ENCODE results near the gene ERBIN.
"Not testable (repeated sequence)": the region's sequence is repeated elsewhere in the genome, so short reads cannot be mapped to it uniquely, and the experiment has no call there.

The ERBIN gene

DNA sequence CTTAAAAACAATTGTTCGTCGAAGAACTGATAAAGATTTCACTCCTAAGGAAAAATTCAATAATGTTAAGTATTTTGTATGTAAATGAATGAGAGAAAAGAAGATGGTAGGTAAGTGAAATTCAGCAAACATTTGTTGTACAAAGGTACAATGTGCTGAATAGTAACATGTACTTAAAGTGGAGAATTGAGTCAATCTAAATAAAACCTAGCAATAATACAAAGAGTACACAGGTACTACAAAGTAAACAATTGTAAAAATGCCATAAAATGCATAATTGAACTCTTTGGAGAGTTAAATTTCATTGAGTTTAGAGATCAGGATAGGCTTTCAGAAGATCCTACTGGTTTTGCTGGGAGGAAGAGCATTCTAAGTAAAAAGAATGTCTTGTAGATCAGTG lies 82.9 kb downstream of the ERBIN start:
- DNase-seq (ENCODE audit: low spot score): no peak

DNA sequence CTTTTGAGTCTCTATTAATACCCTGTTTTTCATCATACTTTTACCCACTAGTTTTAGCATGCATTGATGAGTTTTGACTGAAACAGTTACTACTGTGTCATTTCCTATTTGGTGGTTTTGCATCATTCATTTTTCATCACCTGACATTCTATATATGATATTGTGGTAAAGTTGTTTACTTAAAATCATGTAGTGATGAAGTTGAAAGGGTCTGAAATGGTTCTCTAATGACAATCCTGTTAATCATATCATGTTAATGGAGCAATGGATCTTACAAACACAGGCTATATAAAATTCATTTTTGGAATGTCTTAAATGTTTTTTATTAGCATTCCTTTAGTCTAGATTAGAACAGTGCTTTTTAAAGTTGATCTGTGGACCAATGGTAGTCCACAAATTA lies 84.1 kb downstream of the ERBIN start:
- DNase-seq (ENCODE audit: low spot score): no peak

GRCh38 chr5:66012271-66012670 lies 85.9 kb downstream of the ERBIN start:
- DNase-seq (ENCODE audit: low spot score): no peak

DNA sequence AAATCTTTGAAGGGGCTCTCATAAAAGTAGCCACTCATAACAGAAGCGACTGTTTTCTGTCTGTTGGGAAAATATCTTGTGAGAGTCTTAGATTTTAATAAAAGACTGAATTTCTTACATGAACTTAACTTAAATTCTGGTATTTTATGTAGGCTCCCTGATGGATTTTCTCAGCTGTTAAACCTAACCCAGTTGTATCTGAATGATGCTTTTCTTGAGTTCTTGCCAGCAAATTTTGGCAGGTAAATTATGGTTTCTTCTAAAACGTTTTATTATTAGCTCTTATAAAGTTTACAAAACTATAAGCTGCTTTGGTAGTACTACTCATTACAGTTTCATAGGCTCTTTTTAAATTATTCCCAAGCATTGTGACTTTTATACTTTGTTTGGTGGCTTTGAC lies 87.0 kb downstream of the ERBIN start:
- DNase-seq (ENCODE audit: low spot score): no peak

DNA sequence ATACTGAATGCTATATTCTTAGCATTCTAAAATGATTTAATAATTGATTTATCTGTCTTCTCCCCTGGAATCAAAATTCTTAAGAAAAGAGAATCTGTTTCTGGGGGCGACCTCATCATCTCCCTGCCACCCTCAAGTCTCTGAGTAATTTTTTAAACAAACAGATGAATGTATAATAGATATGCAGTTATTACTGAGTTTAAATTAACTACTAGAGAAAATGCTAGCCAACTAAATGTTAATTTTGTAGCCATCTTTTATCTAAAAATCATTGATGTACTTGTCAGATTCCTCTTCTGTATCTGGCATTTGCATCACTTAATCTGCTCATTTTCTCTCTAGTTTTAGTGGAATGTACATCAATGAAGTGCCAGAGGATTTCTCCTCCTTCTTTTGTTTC lies 87.5 kb downstream of the ERBIN start:
- DNase-seq (ENCODE audit: low spot score): no peak

GRCh38 chr5:66015196-66015960 lies 89.0 kb downstream of the ERBIN start:
- DNase-seq (ENCODE audit: low spot score): no peak

- no peak for DNase-seq (ENCODE audit: low spot score)
Observed at GRCh38 chr5:66021585-66021984, 95.2 kb downstream of the ERBIN start.

DNA sequence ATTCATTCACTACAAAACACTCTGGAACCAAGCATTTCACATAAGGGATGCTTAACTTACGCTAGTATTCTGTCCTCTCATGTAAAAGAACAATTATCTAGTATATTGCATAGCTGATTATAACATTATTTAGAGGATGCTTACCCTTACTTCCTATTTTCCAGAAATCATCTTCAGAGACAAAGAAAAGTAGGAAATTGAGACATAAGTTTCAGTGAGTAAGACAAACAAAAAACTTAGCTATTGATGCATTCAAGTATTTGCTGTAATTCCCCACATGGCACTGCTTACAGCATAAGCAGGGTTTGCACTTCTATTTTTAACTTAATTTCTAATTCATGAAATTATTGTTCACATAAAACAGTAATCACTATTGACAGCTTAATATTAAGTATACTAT lies 112.9 kb downstream of the ERBIN start:
- DNase-seq (ENCODE audit: low spot score): no peak

DNA sequence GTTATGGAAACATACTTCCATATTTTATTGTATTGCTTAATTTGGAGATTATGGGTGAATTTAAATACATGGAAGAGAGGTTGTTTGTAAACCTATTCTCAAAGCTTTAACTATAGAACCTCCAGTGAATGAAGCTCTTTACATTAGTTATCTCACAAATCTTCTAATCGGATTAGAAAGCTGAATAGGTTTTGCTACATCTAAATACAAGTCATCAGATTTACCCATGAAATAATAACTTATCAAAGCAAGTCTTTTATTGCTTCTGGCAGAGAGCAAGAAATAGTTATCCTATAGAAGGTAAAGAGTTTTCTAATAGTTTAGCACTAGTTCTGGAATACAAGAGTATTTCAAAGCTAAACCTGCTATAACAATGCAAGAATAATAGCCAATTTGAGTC lies 113.3 kb downstream of the ERBIN start:
- no peak for DNase-seq (ENCODE audit: low spot score)

DNA sequence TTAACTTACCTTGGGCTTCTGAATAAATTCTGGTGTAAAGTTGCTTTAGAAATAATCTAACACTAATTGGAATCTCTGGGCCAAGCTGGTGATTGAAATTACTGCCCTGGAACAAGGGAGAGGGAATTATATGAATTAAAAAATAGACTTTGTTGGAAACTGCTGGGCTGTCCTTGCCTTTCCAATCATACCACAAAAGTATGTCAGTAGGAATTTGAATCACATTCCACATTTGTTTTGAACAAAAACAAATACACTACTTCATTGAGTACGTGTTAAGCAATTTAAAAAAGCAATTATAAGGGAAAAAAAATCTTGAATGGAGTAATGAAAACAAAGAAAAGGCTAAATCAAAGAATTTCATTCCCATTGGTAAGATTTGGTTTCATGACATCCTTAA lies 115.3 kb downstream of the ERBIN start:
- no peak for DNase-seq (ENCODE audit: low spot score)

DNA sequence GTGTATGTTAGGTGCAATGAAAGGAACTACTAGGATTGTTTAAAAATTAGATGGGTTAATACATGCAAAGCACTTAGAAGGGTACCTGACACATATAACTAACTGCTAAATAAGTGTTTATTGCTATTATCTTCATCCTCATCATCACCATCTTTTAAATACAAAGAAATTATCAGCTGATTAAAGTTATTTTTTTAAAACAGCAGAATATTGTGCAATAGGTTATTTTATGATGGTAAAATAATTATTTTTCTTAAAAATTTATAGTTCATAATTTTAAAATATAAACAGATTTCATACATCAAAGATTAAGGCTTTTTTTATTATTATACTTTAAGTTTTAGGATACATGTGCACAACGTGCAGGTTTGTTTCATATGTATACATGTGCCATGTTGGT lies 130.9 kb downstream of the ERBIN start:
- DNase-seq (ENCODE audit: low spot score): no peak

- DNase-seq (ENCODE audit: low spot score): not testable (repeated sequence)
Observed at GRCh38 chr5:66061320-66061719, 134.9 kb downstream of the ERBIN start.

- DNase-seq (ENCODE audit: low spot score): not testable (repeated sequence)
Observed at GRCh38 chr5:66063061-66063460, 136.7 kb downstream of the ERBIN start.

- no peak for DNase-seq (ENCODE audit: low spot score)
Observed at GRCh38 chr5:66066826-66067225, 140.5 kb downstream of the ERBIN start.

GRCh38 chr5:66072031-66072430 lies 145.7 kb downstream of the ERBIN start:
- no peak for DNase-seq (ENCODE audit: low spot score)

DNA sequence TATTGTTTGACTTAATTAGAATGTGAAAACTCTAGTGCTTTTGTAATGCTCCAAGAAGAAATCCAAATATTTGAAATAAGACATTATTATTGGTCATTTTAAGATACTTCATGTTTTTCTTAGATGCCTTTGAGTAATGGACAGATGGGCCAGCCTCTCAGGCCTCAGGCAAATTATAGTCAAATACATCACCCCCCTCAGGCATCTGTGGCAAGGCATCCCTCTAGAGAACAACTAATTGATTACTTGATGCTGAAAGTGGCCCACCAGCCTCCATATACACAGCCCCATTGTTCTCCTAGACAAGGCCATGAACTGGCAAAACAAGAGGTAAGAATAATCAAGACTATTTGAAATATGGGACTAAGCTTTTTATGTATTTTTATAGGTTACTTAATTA lies 148.5 kb downstream of the ERBIN start:
- DNase-seq (ENCODE audit: low spot score): no peak

- DNase-seq (ENCODE audit: low spot score): no peak
Observed at GRCh38 chr5:66080664-66081063, 154.3 kb downstream of the ERBIN start.

DNA sequence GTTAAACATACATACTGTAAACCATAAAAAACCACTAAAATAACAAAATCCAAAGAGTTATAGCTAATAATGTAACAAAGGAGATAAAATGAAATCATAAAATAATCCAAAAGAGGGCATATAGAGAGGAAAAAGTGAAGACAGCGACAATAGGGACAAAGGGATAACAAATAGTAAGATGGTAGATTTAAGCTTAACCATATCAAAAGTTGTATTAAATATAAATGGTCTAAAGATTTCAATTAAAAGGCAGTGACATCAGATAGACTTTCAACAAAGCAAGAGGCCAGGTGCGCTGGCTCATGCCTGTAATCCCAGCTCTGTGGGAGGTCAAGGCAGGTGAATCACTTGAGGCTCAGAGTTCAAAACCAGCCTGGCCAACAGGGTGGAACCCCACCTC lies 163.0 kb downstream of the ERBIN start:
- no peak for DNase-seq (ENCODE audit: low spot score)

DNA sequence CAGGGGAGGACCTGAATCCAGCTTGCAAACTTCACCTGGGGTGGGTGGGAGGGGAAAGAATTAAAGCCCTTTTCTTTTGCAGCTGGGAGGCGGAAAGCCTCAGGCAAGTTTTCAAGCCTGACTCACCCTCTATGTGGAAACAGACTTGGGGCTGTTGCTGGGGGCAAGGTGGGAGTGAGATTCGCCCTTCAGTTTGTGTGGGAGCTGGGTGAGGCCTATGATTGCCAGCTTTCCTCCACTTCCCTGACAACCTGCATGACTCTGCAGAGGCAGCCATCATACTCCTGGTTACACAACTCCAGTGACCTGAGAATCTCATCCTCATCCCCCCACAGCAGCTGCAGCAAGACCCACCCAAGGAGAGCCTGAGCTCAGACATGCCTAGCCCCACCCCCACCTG lies 174.5 kb downstream of the ERBIN start:
- no peak for DNase-seq (ENCODE audit: low spot score)

- DNase-seq (ENCODE audit: low spot score): no peak
Observed at GRCh38 chr5:66113160-66113559, 186.8 kb downstream of the ERBIN start.

DNA sequence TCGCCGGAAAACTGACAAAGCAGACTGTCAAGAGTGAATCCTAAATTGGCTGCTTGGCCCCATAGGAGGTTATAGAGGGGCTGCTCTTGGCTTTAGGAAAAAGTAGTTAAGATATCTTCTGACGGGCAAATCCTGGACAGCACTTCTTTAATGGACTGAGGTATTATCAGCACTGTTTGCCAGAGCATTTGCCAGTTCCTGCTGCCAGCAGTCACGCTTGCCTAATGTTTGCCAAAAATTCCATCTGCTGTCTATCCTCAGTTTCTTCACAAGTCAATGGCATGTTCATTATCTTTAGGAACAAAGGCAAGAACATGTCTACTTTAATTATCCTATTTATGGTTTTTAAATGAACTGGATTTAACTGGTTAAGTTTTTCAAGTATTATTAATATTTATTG lies 191.9 kb downstream of the ERBIN start:
- DNase-seq (ENCODE audit: low spot score): no peak

DNA sequence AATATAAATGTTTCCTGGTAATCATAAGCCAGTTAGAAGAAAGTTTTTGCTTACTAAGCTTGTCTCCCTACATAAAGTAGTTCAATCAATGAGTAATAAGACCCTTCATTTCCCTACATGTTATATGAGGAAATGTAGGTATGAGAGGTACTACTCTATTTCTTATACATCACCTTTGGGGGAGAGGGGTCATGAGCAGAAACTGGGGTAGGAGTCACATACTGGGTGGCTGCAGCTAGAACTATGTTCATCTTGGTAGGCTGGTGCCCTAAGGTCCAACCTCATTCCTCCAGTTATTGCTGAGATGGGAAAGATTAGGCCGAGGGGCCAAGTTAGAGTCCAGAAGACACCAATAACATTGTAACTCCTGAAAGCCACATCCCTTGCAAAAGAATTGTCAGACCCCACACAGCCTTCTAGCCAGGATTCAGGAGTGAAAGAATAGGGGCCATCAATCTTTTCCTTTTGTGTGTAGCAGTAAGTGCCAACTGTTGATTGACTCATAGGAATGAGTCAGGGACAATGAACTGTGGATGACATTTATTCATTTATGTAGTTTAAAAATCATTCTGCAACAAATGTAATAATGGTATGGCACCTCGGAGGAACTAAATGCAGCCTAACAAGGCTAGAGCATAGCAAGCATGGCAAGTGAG lies 196.1 kb downstream of the ERBIN start:
- no peak for DNase-seq (ENCODE audit: low spot score)

GRCh38 chr5:66129144-66129543 lies 202.8 kb downstream of the ERBIN start:
- no peak for DNase-seq (ENCODE audit: low spot score)

GRCh38 chr5:66130493-66130892 lies 204.1 kb downstream of the ERBIN start:
- no peak for DNase-seq (ENCODE audit: low spot score)

All from LoVo (cell line).